Activated CD4-positive, CD25-positive, alpha-beta regulatory T cell (primary cell): ENCODE measurements around the gene OSBPL10.

Source experiments
- DNase-seq, 4 experiments: peaks; one replicate each; lab custom pipeline; 2025; lab: John Stamatoyannopoulos, UW

OSBPL10 gene

DNA sequence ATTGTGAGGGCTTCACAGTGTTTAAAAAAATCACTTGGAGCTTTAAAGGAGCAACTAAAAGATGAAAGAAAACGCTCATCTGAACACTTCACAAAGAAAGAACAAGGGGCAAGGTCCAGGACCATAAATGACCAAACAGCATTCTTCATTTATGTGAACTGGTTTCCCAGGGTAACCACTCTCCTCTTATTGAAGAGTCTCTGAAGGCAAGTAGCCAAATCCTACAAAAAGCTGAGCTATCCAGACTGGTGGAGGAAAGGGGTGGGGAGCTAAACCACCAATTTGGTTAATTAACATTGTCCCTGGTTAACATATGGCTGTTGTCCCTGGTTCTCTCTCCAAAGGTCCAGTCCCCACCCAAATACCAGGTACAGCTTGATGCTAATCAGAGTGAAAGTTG lies 58.1 kb downstream of the OSBPL10 start:
- DNase-seq, result no peak

DNA sequence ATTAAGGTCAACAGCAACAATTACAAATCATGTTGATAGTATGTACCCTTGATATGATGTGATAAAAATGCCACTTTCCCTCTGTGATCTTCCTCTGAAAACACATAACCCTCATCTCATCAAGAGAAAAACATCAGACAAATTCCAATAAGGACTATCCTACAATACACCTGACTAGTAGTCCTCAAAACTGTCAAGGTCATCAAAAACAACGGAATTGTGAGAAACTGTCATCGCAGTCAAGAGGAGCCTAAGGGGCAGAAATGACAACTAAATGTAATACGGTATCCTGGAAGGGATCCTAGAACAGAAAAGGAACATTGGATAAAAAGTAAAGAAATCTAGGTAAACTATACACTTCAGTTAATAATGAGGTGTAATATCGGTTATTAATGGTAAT lies 59.2 kb downstream of the OSBPL10 start:
- no peak for DNase-seq

DNA sequence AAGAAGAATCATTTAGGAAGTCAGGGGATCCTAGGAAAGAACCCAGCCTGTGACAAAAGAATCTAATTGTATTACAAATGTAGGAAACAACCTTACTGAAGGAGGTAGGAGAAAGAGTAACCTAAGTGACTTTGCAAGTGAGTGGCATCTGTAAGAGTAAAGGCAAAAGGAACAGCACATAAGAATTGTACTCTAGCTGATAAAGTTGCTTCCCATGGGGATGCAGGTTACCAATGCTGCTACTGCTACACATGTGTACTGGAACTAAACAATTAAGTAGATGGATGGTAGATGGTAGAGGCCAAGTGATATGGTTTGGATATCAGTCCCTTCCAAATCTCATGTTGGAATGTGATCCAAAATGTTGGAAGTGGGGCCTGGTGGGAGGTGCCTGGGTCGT lies 60.8 kb downstream of the OSBPL10 start:
- DNase-seq, result no peak

DNA sequence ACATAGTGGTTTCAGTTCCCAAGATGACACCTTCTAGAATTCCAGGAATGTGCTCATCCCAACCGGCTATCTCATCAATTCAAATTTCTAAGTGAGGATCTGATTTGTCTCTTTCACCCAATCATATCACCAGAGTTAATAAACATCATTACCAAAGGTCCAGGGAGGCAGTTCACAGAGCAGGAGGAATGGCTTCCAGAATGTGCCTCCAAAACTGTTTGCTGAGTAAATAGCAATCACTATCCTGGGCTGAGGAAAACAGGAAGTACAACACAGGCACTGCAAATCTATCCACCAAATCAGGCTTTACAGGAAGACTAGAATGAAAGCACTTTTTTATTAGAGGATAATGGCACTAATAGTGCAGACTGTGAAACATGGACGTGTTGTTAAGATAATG lies 61.5 kb downstream of the OSBPL10 start:
- DNase-seq, result no peak

DNA sequence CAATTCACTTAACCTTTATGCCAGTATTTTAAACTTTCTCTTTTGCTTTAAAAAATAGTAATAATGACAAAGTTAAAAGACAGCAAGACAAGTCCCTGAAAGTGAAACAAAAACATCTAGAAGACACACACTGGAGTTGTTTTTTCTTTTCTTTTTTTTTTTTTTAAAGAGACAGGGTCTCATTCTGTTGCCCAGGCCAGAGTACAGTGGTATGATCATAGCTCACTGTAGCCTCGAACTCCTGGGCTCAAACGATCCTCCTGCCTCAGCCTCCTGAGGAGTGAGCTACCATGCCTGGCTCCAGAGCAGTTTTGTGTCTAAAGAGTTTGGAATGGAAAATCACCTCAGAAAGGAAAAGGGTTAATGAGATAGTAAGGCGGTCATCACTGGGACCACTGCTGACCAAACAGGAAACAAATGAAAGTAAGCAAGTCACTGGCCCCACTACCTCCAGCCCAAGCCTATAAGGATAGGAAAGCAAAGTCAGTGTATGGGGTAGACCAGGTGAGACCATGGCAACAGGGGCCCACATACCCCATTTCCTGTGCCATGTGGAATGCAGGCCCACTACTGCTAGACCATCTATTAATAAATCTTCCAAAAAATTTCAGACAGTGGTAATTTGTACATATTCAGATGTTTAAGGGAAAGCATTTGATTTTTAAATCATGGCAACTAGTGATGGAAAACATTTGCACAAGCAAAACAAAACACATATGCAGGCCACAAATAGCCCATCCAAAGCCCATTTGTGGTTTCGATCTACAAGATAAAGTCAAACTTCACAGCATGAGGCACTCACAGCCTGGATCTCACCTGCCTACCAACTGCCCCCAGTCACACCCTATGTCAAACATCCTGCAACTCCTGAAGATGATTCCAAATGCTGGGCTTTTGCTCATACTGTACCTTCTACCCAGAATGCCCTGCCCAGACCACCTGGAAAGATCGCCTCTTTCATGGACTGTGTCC lies 62.6 kb downstream of the OSBPL10 start:
- DNase-seq, result no peak

DNA sequence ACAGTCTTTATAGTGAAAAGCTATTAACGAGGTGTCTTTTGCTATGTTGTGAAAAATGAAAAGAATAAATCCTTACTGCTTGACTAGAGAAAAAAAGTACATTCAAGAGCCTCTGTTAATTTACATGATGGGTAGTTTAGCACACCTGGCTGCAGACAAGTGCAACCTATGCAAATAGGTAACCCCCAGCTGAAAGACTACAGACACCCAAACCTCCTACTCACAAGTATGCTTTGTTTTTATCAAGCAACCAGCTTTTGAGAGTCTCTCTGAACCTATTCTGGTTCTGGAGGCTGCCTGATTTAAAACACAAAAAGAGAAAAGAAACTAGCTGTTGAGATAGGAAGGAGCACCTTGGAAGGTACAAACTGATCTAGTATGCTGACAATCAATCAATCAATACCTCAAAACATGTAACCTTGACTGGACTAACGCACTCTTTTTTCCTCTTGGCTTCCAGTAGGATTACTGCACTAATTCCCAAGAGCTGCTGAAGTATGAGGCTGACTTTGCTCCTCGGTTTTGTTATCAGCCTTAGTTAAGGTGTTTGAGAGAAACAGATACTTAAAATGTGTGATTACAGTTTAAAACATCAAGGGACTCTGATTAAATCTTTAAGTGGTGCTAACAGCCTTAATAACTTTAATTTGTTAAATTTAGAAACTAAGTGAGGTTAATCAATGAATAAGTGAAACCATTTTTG lies 63.6 kb downstream of the OSBPL10 start:
- no peak for DNase-seq

DNA sequence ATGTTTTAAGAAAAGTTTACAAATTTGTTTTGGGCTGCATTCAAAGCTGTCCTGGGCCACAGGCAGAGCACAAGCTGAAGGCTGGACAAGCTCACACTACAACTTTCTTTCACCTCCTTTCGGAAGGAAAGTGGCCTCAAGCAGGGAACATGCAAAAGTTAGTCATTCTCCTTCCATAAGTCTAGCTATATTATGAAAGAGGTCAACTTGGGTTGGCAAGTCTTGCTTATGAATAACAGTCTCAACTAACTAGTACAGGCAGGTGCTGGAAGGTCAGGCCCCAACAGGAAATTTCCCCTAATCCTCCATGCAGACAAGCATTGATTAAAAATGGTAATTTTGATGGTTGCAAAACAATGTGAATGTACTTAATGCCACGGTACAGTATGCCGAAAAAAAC lies 69.4 kb downstream of the OSBPL10 start:
- DNase-seq, result no peak

DNA sequence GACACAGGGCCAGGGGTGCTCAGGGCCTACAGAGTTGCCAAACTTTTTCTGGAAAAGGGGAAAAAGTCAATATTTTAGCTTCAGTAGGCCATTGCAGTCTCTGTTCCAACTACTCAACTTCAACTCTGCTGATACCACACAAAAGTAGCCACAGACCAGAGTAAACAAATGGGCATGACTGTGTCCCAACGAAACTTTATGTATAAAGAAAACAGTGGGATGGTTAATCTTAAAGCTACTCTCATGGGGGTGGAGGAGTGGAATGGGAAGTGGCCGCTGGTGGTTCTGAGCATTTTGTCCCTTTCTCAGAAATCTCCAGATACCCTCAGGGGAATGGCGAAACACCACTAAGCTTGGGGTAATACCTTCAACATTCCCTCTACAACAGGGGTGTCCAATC lies 69.9 kb downstream of the OSBPL10 start:
- DNase-seq, result no peak

DNA sequence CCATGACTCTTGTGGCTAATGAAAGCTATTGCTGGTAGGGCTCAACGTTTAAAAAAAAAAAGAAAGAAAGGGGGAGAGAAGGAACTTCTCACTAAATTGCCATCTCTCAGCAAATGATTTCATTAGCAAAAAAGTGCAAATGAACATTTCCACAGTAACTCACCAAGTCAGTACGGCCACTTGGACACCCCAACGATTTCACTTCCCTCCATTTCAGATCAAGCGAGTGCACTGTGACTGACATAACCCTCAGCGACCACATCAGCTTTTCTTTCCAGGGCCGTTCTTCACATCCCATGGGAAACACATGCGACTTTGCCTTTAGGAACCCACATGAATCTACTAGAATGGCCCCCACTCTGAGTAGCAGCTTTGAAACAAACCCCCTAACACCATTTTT lies 71.6 kb downstream of the OSBPL10 start:
- no peak for DNase-seq

DNA sequence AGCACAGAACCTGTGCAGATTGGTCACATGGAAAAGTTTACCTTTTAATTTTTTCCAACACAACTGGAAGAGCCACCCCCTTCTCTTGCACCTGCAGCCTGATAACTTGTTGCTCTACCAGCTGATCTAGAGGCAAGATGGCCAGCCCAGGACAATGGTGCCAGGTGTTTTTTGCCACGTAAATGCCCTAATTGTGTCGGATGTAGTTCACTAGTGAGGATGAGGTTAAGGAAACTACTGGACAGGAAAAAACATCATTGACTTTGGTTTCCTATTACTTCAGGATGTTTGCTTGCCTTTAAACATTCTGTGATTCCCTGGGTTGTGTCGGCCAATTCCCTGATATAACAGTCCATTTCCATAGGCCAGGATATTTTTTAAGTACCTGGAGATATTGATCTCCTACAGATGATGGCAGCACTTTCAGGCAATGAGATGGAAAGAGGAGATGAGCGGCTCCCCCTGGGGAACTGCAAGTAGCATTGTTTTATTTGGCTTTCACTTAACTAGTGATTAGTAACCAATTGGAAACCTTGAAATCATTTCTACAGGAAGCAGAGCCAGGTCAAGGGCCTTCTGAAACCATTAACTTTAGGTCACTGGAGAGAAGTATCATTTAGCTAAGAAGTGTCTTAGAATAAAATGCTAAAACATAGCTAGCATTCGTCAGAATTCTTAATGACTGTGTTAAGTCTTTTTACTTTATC lies 72.5 kb downstream of the OSBPL10 start:
- no peak for DNase-seq

DNA sequence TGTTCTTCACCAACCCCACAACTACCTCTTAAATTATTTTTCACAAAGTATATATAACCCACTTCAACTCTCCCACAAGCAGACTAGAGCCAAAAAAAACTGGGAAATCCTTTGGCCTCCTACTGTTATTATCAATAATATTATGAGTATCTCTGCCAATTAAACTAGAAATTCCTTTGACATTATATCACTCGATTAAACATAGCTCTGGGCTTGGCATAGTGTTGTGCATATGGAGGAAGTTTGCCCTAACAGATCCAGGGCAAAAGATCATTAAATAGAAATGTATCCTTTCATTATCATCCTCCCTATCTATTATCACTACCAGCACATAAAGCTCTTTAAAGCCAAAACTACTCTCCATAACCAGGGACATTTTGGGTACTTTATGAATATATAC lies 74.9 kb downstream of the OSBPL10 start:
- no peak for DNase-seq

DNA sequence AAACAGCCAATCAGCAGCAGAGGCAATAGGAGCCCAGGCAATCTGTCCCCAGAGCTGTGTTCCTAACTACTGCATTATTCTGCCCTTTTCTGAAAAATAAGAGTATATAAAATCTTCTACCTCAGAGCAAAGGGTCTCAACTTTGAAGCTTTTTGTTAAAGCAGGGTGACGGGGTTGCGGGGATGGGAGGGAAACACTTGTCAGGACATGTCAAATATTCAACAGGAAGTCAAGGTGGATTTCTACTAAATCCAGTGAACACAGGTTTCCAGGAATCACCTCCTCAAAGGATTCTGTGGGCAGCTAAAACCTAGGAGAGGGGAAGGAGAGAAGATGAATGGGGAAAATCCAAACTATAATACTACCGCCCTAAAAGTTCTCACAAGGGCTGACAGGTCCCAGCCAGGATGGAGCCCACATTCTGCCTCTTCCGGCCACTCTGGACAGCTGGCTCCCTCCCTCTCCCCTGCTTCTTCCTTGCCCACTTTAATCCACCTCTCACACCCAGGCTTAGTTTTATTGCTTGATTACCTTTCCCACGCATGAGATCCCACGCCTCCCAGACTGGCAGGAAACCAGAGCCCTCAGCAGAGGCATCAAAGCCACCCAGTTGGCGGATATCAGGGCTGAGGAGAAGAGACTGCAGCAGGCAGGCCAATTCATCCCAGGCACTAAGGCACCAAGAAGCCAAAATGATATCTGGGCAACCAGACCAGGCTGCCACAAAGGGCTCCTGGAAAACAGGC lies 77.2 kb downstream of the OSBPL10 start:
- no peak for DNase-seq

DNA sequence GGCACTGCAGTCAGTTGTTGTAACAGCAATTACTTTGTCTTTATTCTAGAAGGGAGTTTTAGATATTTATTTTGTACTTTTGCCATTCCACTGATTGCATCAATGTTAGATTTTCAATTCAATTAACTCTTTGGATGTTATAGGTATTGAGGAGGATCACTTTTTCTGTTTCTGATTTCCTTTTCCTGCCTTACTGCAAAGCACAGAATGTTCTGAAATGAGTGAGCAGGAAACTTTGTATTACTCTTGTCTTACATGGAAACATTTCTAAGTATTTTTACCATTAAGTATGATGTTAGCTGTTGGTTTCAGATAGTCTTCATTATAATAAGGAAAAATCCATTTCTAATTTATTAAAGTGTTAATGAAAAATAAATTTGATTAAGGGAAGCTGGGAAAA lies 80.5 kb downstream of the OSBPL10 start:
- DNase-seq, result no peak

DNA sequence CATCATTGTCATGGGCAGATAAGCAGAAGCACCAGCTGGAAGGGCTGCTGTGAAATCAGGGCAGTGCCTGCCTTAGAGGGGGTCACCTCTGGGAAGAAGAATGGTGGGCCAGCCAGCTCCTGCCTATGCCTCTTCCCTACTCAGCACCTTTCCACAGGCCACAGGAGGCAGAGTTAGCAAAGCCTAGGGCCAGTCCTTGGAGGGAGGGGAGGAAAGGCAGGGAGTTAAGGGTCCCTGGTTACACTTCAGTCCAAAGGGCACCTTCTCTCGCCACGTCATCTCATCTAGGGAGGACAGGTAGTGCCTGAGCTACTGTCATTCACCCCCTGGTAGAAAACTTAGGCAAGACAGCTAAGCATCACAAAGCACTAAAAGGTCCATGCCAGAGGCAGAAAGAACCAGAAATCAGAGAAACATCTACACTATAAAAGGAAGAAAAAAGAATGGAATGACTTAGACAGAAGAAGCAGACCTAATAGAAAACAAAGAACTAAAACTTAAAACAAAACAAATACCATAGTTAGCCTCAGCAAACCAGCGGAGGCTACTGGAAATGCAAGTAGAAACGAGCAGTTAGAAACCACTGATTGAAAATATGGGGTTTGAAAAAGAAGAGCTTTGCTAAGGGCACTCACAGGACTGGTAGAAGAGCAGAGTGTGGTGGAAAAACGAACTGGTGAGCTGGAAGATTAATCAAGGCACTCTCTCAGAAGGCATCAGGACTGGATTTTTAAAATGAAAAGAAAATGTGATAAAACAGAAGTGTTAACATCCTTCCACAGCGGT lies 84.2 kb downstream of the OSBPL10 start:
- no peak for DNase-seq

DNA sequence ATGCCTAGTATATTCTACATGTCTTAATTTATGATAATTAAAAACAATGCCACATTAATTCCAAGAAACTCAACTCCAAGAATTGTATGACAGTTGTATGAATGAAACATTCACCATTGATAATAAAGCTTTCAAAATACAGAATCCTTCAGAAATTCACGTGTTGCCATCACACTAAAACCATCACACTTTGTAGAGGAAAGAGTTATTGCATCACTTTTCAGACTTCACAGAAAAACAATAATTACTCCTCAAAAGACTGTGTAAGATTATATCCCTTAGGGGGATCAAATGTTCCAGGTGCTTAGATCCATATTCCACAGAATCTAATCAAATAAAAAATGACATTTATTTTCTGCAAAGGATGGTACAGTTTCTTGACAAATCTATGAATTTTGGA lies 85.0 kb downstream of the OSBPL10 start:
- DNase-seq, result no peak

DNA sequence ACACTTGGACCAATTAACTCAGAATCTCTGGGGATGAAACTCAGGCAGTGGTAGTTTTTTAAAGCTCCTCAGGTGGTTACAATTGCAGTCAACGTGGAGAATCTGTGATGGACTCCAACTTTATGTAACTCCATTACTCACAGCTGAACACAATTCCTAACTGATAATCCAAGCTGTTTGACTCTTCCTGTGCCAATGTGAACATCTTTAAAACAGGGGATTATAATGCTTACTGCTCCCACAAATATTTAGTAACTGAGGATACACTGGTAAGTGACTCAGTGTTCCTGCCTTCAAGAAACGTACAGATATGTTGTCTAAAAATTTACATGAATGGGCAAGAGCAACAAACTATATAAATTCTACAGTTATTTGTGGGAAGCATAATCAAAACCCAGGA lies 85.6 kb downstream of the OSBPL10 start:
- no peak for DNase-seq

DNA sequence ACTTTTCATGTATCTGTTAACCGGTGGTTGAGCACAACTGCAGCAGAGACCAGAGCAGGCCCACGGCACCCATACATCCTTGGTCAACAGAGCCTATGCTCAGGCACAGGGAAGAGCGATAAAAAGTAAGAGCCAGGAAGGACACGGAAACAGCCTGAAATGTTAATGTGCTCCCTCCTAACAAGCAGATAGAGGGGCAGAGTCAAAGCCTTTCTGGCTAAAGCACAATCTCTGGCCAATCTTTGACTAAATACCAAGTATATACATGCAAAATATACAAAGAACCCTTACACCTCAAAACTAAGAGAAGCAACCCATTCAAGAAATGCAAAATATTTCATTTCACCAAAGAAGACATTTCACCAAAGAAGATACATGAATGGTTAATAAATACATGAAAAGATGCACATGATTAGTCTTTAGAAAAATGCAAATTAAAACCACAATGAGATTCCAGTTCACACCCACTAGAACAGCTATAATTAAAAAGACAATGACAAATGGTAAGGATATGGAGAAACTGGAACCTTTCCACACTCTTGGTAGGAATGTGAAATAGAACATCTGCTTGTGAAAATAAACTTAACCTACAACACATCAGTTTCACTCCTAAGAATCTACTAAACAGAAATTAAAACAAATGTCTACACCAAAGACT lies 88.0 kb downstream of the OSBPL10 start:
- no peak for DNase-seq

DNA sequence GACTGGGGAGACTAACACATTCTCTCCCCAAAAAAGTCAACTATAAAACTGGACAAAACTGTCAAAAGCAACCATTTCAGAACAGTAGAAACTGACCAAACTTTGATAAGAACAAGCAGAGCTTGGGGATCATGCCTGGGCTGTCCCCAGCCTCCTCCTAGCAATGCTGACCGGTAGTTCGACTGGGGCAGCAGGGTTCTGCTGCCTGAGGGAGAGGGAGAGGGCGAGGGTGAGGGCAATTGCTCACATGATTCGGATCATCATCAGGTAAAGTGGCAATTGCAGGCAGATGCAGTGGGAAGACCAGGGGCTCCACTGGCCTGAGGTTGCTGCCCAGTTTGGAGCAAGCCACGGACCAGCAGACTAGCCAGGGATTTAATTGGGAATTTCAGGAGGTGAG lies 88.6 kb downstream of the OSBPL10 start:
- no peak for DNase-seq

DNA sequence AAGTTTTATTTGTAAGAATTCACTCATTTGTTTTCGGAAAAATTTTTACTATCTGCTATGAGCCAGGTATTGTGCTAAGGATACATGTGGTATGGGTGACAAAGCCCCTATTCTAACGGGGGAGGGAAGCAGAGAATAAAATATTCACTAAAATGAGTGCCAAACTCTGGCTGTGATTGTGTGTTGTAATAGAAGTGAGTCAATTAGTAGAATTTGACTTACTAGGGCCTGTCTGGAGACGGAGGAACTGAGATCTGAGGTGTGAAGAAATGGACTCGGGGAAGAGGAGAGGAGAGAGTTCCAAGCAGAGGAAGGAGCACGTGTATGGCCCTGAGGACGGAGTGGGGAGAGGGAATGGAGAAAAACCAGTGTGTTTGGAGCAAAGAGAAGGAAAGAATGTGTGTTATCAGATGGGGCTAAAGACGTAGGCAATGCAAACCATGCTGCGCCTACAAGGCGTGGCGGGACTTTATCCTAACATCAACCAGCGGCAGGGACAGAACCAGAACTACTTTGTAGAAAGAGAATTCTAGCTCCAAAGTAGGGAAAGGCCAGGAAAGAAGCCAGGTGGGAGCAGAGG lies 89.1 kb downstream of the OSBPL10 start:
- DNase-seq, result no peak

DNA sequence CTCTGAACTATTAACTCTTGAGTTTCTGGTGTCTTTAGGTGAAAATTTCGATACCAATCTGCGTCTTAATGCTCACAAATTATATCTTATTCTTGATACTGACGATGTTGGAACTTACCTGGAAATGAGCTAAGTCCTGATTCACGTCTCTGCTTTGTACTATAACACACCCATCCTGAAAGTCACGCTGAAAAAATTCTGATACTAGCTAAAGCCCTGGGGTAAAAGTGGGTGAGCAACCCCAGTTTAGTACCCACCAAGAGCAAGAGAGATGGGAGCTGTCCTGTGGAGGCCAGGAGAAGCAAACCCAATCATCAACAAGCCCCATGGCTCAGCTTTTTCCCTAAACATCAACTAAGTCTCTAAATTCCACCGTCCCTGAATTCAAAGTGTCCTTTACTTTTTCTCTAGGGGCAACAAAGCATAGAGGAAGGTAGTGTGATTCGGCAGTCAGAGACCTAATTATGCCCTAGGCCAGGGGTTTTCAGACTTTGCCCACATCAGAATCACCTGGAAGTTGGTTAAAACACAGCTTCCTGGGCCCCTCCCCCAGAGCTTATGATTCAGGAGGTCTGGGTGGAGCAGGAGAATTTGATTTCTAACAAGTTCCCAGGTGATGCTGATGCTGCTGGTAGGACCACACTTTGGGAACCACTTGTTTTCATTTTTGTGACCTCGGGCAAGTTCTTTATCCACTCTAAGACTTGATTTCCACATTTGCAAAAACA lies 90.2 kb downstream of the OSBPL10 start:
- DNase-seq, result no peak
